Measurements from ENCODE around the gene CEP128. TPM values are rescaled to one million over a fixed set of nuclear protein-coding genes. Genes with fewer than 3 reads are reported as not detected.

The CEP128 gene
- polyA plus RNA-seq, 1 donor: 2.4 TPM

DNA sequence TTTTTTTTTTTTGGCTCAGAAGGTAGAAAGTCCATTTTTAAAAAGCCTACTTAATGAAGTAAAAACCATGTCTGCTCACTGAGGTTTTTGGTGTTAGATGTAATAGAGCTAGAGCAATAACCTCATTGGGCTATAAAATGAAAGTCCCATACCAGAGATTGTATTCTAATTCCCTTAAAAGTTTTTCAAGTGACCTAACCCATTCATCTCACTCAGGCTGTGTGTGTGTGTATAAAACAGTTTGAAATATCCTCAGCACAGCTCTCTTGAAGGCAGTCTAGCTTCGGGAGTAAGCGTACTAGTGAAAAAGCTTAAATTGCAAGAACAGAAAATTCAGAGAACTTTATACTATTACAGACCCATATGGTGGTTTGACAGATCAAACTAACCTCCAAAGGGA, 313.8 kb downstream of the CEP128 start:
- no CpG with 5 or more reads among the region's 2 CpGs for WGBS (ENCODE audit: insufficient coverage, low lambda C conversion rate)
- DNase-seq: no peak
- Histone ChIP-seq H3K36me3 (ENCODE audit: control insufficient read depth, insufficient read depth, low read length) (no peaks in the 10 kb centered on the region), H3K27me3 (ENCODE audit: control insufficient read depth, insufficient read depth, low read length) (no peaks in the 10 kb centered on the region), H3K4me3 (ENCODE audit: low read length) (no peak overlapping the region), H3K9me3 (ENCODE audit: control insufficient read depth, low read depth, low read length) (no peaks in the 10 kb centered on the region), H3K4me1 (ENCODE audit: control insufficient read depth, insufficient read depth, low read length) (peaks cover 7% of the 10 kb centered on the region), H3K27ac (ENCODE audit: low read length) (no peak overlapping the region)

DNA sequence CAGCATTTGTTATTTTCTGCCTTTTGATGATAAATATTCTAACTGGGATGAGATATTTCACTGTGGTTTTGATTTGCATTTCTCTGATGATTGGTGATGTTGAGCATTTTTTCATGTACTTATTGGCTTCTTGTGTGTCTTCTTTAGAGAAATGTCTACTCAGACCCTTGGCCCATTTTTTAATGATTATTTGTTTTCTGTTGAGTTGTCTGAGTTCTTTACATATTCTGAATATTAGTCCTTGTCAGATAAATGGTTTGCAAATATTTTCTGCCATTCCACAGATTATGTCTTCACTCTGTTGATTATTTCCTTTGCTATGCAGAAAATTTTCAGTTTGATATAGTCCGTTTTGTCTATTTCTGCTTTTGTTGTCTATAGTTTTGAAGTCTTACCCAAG, 317.0 kb downstream of the CEP128 start:
- H3K36me3 ChIP-seq (ENCODE audit: control insufficient read depth, insufficient read depth, low read length): no peaks in the 10 kb centered on the region
- WGBS (ENCODE audit: insufficient coverage, low lambda C conversion rate): 57% methylated on average over 1 of the region's 1 CpG

DNA sequence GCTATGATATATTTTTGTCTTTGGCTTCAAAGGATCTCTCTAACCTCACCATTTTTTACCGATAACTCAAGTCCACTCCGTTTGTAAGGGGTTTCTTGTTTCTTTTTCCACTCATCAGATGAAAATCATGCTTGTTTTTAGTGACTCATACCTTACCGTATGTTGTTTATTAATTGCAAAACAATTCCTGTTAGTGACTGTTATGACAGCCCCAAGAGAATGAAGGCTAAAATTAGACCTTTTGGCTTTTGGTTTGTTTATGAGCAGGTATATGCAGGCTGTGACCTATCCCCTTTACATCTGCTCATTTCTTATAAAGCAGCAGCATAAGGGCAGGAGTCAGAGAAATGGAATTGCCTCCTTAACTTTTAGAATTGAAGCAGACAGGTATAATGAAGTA, 319.8 kb downstream of the CEP128 start:
- no peaks in the 10 kb centered on the region for H3K36me3 ChIP-seq (ENCODE audit: control insufficient read depth, insufficient read depth, low read length)
- no peaks in the 10 kb centered on the region for H3K27me3 ChIP-seq (ENCODE audit: control insufficient read depth, insufficient read depth, low read length)
- H3K4me1 ChIP-seq (ENCODE audit: control insufficient read depth, insufficient read depth, low read length): no peaks in the 10 kb centered on the region
- 100% methylated on average over 2 of the region's 3 CpGs for WGBS (ENCODE audit: insufficient coverage, low lambda C conversion rate)
- H3K27ac ChIP-seq (ENCODE audit: low read length): no peak overlapping the region
- no peak for DNase-seq
- no peak overlapping the region for H3K4me3 ChIP-seq (ENCODE audit: low read length)
- H3K9me3 ChIP-seq (ENCODE audit: control insufficient read depth, low read depth, low read length): no peaks in the 10 kb centered on the region

More for the DNA sequence above, 317.0 kb downstream of the CEP128 start:
- no peak for DNase-seq
- Histone ChIP-seq H3K27me3 (ENCODE audit: control insufficient read depth, insufficient read depth, low read length) (no peaks in the 10 kb centered on the region), H3K27ac (ENCODE audit: low read length) (no peak overlapping the region), H3K4me3 (ENCODE audit: low read length) (no peak overlapping the region), H3K4me1 (ENCODE audit: control insufficient read depth, insufficient read depth, low read length) (peaks cover 7% of the 10 kb centered on the region), H3K9me3 (ENCODE audit: control insufficient read depth, low read depth, low read length) (no peaks in the 10 kb centered on the region)

DNA sequence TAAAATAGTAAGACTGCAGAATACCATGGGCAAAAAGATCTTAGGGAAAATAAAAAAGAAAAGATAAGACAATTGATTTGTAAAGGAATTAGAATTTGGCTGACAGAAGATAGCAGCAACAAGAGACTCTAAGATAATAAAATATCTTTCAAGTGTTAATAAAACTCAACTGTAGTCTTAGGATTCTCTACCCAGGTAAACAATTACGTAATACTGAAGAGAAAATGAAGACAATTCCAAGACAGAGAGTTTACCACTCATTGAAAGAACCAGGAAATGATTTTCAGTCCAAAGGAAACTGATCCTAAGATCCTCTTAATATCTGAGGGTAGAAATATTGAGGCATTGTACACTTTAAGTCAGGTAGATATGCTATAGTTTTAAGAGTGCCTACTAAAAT, 321.1 kb downstream of the CEP128 start:
- Histone ChIP-seq H3K4me1 (ENCODE audit: control insufficient read depth, insufficient read depth, low read length) (no peaks in the 10 kb centered on the region), H3K27me3 (ENCODE audit: control insufficient read depth, insufficient read depth, low read length) (no peaks in the 10 kb centered on the region), H3K9me3 (ENCODE audit: control insufficient read depth, low read depth, low read length) (no peaks in the 10 kb centered on the region), H3K4me3 (ENCODE audit: low read length) (no peak overlapping the region), H3K36me3 (ENCODE audit: control insufficient read depth, insufficient read depth, low read length) (no peaks in the 10 kb centered on the region), H3K27ac (ENCODE audit: low read length) (no peak overlapping the region)
- 100% methylated on average over 1 of the region's 1 CpG for WGBS (ENCODE audit: insufficient coverage, low lambda C conversion rate)
- no peak for DNase-seq

DNA sequence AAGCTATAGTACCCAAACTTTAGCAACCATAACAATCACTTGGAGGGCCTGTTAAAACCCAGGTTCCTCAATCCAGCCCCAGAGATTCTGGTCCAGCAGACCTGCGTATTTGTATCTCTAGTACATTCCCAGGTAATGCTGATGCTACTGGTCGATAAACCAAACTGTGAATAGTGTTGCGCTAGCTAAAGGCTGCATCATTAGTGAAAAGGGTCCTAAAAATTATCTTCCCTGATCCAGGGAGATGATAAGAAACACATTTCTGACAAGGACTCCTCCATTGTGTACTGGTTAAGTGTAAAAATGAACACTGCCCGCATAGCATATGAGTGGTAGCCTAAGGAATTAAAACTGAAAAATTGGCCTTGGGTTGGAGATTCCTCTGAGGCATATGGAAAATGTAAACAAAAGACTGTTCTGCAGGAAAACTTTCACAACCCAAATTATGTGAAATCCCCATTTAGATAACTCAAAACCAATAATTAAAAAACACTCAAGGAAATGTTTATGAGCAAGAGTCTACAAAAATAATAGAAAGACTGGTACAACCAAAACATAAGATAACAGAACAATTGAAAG, 322.7 kb downstream of the CEP128 start:
- no peak for DNase-seq
- Histone ChIP-seq H3K4me1 (ENCODE audit: control insufficient read depth, insufficient read depth, low read length) (no peaks in the 10 kb centered on the region), H3K27ac (ENCODE audit: low read length) (no peak overlapping the region), H3K36me3 (ENCODE audit: control insufficient read depth, insufficient read depth, low read length) (no peaks in the 10 kb centered on the region), H3K27me3 (ENCODE audit: control insufficient read depth, insufficient read depth, low read length) (no peaks in the 10 kb centered on the region), H3K9me3 (ENCODE audit: control insufficient read depth, low read depth, low read length) (no peaks in the 10 kb centered on the region), H3K4me3 (ENCODE audit: low read length) (no peak overlapping the region)
- WGBS (ENCODE audit: insufficient coverage, low lambda C conversion rate): 100% methylated on average over 1 of the region's 4 CpGs

DNA sequence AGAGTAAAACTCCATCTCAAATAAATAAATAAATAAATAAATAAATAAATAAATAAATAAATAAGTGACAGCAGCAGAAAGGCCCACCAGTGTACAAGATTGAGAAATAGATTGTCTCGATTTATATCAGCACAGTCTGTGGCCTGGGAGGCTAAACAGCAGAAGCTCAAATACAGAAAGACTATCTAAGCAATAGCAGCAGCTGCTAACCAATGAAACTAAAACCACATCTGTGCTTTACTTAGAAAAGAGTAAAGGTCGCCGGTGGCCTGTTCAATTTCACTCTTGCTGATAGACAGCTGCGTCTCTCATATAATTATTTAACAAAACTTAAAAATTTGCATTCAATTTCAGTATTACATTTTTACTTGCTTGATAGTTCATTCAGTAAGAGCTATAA, 325.7 kb downstream of the CEP128 start:
- H3K27ac ChIP-seq (ENCODE audit: low read length): no peak overlapping the region
- no peaks in the 10 kb centered on the region for H3K36me3 ChIP-seq (ENCODE audit: control insufficient read depth, insufficient read depth, low read length)
- no peaks in the 10 kb centered on the region for H3K4me1 ChIP-seq (ENCODE audit: control insufficient read depth, insufficient read depth, low read length)
- H3K9me3 ChIP-seq (ENCODE audit: control insufficient read depth, low read depth, low read length): no peaks in the 10 kb centered on the region
- no peak for DNase-seq
- H3K4me3 ChIP-seq (ENCODE audit: low read length): no peak overlapping the region
- 69% methylated on average over 2 of the region's 4 CpGs for WGBS (ENCODE audit: insufficient coverage, low lambda C conversion rate)
- H3K27me3 ChIP-seq (ENCODE audit: control insufficient read depth, insufficient read depth, low read length): no peaks in the 10 kb centered on the region

DNA sequence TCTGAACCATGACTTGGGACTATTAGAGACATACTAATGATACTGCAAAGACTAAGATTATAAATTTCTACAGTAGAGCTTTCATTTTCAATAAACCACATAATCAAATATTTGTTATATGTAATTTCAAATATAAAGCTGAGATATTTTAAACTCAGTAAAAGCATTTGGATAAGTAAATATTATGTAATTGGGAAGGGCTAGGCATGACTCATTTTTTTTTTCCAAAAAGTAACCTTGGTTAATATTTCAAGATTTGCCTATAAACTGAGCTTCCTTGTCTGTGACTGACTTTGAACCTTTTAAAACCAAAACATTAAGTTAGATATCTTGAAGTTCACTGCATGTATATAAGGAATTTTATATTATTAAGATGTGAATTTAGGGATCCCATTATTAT, 332.5 kb downstream of the CEP128 start:
- H3K9me3 ChIP-seq (ENCODE audit: control insufficient read depth, low read depth, low read length): no peaks in the 10 kb centered on the region
- no peaks in the 10 kb centered on the region for H3K36me3 ChIP-seq (ENCODE audit: control insufficient read depth, insufficient read depth, low read length)
- DNase-seq: no peak
- no peaks in the 10 kb centered on the region for H3K4me1 ChIP-seq (ENCODE audit: control insufficient read depth, insufficient read depth, low read length)
- H3K4me3 ChIP-seq (ENCODE audit: low read length): no peak overlapping the region
- H3K27me3 ChIP-seq (ENCODE audit: control insufficient read depth, insufficient read depth, low read length): no peaks in the 10 kb centered on the region
- no peak overlapping the region for H3K27ac ChIP-seq (ENCODE audit: low read length)

DNA sequence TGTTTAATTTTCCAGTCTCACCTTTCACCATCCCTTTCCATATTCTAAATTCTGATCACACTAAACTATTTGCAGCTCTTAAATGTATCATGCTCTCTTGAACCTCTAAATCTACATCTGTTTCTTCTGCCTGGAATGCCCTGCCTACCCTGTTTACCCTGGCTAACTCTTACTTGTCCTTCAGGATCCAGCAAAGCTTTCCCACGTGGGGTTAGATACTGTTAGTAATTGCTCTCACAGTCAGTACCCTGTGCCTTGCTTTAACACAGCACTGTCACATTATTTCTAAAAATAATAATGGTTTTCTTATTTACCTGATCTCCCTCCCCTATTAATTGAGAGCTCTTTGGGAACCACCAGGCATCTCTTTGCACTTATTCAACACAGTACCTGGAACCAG, 333.0 kb downstream of the CEP128 start:
- no peaks in the 10 kb centered on the region for H3K27me3 ChIP-seq (ENCODE audit: control insufficient read depth, insufficient read depth, low read length)
- H3K27ac ChIP-seq (ENCODE audit: low read length): no peak overlapping the region
- no peaks in the 10 kb centered on the region for H3K9me3 ChIP-seq (ENCODE audit: control insufficient read depth, low read depth, low read length)
- no peaks in the 10 kb centered on the region for H3K36me3 ChIP-seq (ENCODE audit: control insufficient read depth, insufficient read depth, low read length)
- no CpG with 5 or more reads among the region's 1 CpG for WGBS (ENCODE audit: insufficient coverage, low lambda C conversion rate)
- no peak overlapping the region for H3K4me3 ChIP-seq (ENCODE audit: low read length)
- no peaks in the 10 kb centered on the region for H3K4me1 ChIP-seq (ENCODE audit: control insufficient read depth, insufficient read depth, low read length)
- no peak for DNase-seq

DNA sequence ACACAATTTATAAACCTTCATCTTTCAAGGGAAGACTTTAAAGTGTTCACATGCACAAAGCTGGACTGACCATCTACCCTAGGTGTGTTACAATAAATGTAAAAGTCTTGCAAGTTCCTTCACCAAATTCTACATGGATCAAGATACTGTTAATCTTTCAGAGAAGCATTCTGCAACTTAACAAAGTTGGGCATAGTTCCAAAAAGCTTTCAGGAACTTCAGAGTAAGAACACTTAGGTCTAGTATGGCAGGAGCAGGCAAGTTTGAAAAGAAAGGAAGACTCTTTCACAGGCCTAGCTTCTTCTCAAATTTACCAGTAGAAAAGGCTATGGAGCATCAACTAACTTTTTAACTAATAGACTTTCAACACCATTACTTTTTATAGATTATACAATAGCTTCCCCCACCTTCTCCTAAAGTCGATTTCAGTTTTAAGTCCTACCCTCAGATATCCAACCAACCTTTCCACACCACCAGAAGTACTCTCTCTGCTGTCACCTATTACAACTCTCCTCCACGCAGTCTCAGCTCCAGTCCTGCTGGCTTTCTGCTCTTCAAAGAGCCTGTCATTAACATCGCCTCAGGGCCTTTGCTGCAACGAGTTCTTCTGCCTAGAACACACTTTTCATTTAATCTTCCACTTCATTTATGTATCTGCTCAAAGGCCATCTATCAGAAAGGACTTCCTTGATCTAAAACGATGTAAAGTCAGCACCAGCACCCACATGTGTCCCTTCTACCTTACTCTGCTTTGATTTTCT, 333.9 kb downstream of the CEP128 start:
- H3K4me3 ChIP-seq (ENCODE audit: low read length): no peak overlapping the region
- no peaks in the 10 kb centered on the region for H3K9me3 ChIP-seq (ENCODE audit: control insufficient read depth, low read depth, low read length)
- no peaks in the 10 kb centered on the region for H3K27me3 ChIP-seq (ENCODE audit: control insufficient read depth, insufficient read depth, low read length)
- DNase-seq: no peak
- no peaks in the 10 kb centered on the region for H3K36me3 ChIP-seq (ENCODE audit: control insufficient read depth, insufficient read depth, low read length)
- no peaks in the 10 kb centered on the region for H3K4me1 ChIP-seq (ENCODE audit: control insufficient read depth, insufficient read depth, low read length)
- H3K27ac ChIP-seq (ENCODE audit: low read length): no peak overlapping the region
- 94% methylated on average over 4 of the region's 5 CpGs for WGBS (ENCODE audit: insufficient coverage, low lambda C conversion rate)

DNA sequence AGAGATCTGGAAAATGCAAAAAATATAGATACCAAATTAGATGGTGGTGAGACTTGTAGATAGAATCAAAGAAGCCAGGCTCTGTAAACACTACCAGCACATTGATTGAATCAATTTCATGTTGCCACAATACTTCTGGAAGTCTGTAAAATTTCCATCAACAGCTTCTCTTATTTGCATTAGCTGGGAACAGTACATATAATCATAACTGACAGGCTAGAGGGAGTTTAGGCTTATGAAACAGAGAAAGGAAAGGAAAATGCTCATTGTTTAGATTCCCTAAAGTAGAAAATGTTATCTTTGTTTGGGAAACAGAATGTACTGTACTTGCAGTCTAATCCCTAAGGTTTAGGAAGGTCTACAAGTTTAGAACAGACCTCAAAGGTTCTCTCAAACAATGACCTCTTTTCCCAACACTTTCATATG, 335.2 kb downstream of the CEP128 start:
- DNase-seq: no peak
- Histone ChIP-seq H3K4me1 (ENCODE audit: control insufficient read depth, insufficient read depth, low read length) (no peaks in the 10 kb centered on the region), H3K36me3 (ENCODE audit: control insufficient read depth, insufficient read depth, low read length) (no peaks in the 10 kb centered on the region), H3K4me3 (ENCODE audit: low read length) (no peak overlapping the region), H3K27me3 (ENCODE audit: control insufficient read depth, insufficient read depth, low read length) (no peaks in the 10 kb centered on the region), H3K9me3 (ENCODE audit: control insufficient read depth, low read depth, low read length) (no peaks in the 10 kb centered on the region), H3K27ac (ENCODE audit: low read length) (no peak overlapping the region)

DNA sequence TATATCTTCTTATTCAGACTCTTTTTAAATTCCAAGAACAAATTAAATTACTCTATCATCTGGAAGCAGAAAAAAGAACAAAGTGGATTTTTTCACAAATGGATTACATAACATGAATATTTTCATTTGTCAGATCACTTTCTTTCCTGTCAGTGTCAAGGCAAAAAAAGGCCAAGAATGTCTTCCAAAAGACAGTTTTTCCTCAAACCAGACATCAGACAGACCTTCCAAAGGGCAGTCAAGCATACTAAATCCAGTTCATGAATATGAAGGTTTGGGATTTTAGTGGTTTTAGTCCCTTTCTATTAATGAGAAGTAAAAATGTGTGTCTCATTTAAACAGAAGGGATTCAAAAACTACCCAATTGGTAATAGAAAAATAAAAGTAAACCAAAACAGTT, 336.0 kb downstream of the CEP128 start:
- Histone ChIP-seq H3K4me1 (ENCODE audit: control insufficient read depth, insufficient read depth, low read length) (no peaks in the 10 kb centered on the region), H3K27ac (ENCODE audit: low read length) (no peak overlapping the region), H3K36me3 (ENCODE audit: control insufficient read depth, insufficient read depth, low read length) (no peaks in the 10 kb centered on the region), H3K4me3 (ENCODE audit: low read length) (no peak overlapping the region), H3K9me3 (ENCODE audit: control insufficient read depth, low read depth, low read length) (no peaks in the 10 kb centered on the region), H3K27me3 (ENCODE audit: control insufficient read depth, insufficient read depth, low read length) (no peaks in the 10 kb centered on the region)
- DNase-seq: no peak
